ENCODE results near the gene PRR35. TPM values are rescaled to one million over a fixed set of nuclear protein-coding genes. Genes with fewer than 3 reads are reported as not detected.

Gene PRR35
- total RNA-seq, 1 experiment from 2014 or later: not detected

GRCh38 chr16:608019-608418, 47.8 kb downstream of the PRR35 start:
- no peaks in the 10 kb centered on the region; the same call in 1 of the 2 replicates for H3K36me3 ChIP-seq (ENCODE audit: insufficient read depth, low read length)
- no peak overlapping the region for H3K4me2 ChIP-seq (ENCODE audit: low read depth, low read length, poor library complexity, severe bottlenecking)
- H3K9me3 ChIP-seq (ENCODE audit: low read length): peaks cover 6% of the 10 kb centered on the region; the same call in 1 of the 2 replicates
- no peaks in the 10 kb centered on the region for H3K27me3 ChIP-seq (ENCODE audit: low read length)
- H3K4me1 ChIP-seq (ENCODE audit: low read length): no peaks in the 10 kb centered on the region
- H3K9me2 ChIP-seq (replicated peaks; ENCODE audit: insufficient read depth, low read length): no peaks in the 10 kb centered on the region
- no peaks in the 10 kb centered on the region for H3K79me2 ChIP-seq (ENCODE audit: low read length)
- no peak overlapping the region for H3K9ac ChIP-seq (ENCODE audit: low read length)
- no peak overlapping the region for H2AFZ ChIP-seq (ENCODE audit: low read length)
- peak; percentile 15 for DNase-seq
- H4K20me1 ChIP-seq (ENCODE audit: insufficient read depth, low read depth, low read length): no peaks in the 10 kb centered on the region
- H3K27ac ChIP-seq (ENCODE audit: low read length): no peak overlapping the region
- no peak overlapping the region for H3K4me3 ChIP-seq (ENCODE audit: low read length)

- no peak overlapping the region for H2AFZ ChIP-seq (ENCODE audit: low read length)
- no peak overlapping the region for H3K4me2 ChIP-seq (ENCODE audit: low read depth, low read length, poor library complexity, severe bottlenecking)
- no peaks in the 10 kb centered on the region for H3K9me2 ChIP-seq (replicated peaks; ENCODE audit: insufficient read depth, low read length)
- H3K27me3 ChIP-seq (ENCODE audit: low read length): no peaks in the 10 kb centered on the region
- no peaks in the 10 kb centered on the region; the same call in 1 of the 2 replicates for H3K36me3 ChIP-seq (ENCODE audit: insufficient read depth, low read length)
- H3K27ac ChIP-seq (ENCODE audit: low read length): no peak overlapping the region
- no peak overlapping the region for H3K9ac ChIP-seq (ENCODE audit: low read length)
- DNase-seq: no peak
- no peak overlapping the region for H3K4me3 ChIP-seq (ENCODE audit: low read length)
- no peaks in the 10 kb centered on the region for H3K79me2 ChIP-seq (ENCODE audit: low read length)
- H3K9me3 ChIP-seq (ENCODE audit: low read length): peaks cover 6% of the 10 kb centered on the region; the same call in 1 of the 2 replicates
- no peaks in the 10 kb centered on the region for H4K20me1 ChIP-seq (ENCODE audit: insufficient read depth, low read depth, low read length)
- no peaks in the 10 kb centered on the region for H3K4me1 ChIP-seq (ENCODE audit: low read length)
Measured at GRCh38 chr16:609316-609715, 49.1 kb downstream of the PRR35 start.

GRCh38 chr16:609984-610383, 49.8 kb downstream of the PRR35 start:
- no peak for DNase-seq
- H4K20me1 ChIP-seq (ENCODE audit: insufficient read depth, low read depth, low read length): no peaks in the 10 kb centered on the region
- no peaks in the 10 kb centered on the region for H3K79me2 ChIP-seq (ENCODE audit: low read length)
- H3K9ac ChIP-seq (ENCODE audit: low read length): no peak overlapping the region
- peaks cover 6% of the 10 kb centered on the region; the same call in 1 of the 2 replicates for H3K9me3 ChIP-seq (ENCODE audit: low read length)
- H3K9me2 ChIP-seq (replicated peaks; ENCODE audit: insufficient read depth, low read length): no peaks in the 10 kb centered on the region
- H2AFZ ChIP-seq (ENCODE audit: low read length): no peak overlapping the region
- H3K36me3 ChIP-seq (ENCODE audit: insufficient read depth, low read length): no peaks in the 10 kb centered on the region; the same call in 1 of the 2 replicates
- H3K4me2 ChIP-seq (ENCODE audit: low read depth, low read length, poor library complexity, severe bottlenecking): no peak overlapping the region
- no peaks in the 10 kb centered on the region for H3K27me3 ChIP-seq (ENCODE audit: low read length)
- no peaks in the 10 kb centered on the region for H3K4me1 ChIP-seq (ENCODE audit: low read length)
- H3K4me3 ChIP-seq (ENCODE audit: low read length): no peak overlapping the region
- no peak overlapping the region for H3K27ac ChIP-seq (ENCODE audit: low read length)

- Histone ChIP-seq H3K36me3 (ENCODE audit: insufficient read depth, low read length) (no peaks in the 10 kb centered on the region), H3K9me2 (replicated peaks; ENCODE audit: insufficient read depth, low read length) (no peaks in the 10 kb centered on the region), H3K4me1 (ENCODE audit: low read length) (no peaks in the 10 kb centered on the region), H2AFZ (ENCODE audit: low read length) (no peak overlapping the region), H4K20me1 (ENCODE audit: insufficient read depth, low read depth, low read length) (no peaks in the 10 kb centered on the region), H3K4me2 (ENCODE audit: low read depth, low read length, poor library complexity, severe bottlenecking) (no peak overlapping the region), H3K79me2 (ENCODE audit: low read length) (no peaks in the 10 kb centered on the region), H3K4me3 (ENCODE audit: low read length) (no peak overlapping the region), H3K27ac (ENCODE audit: low read length) (no peak overlapping the region), H3K27me3 (ENCODE audit: low read length) (no peaks in the 10 kb centered on the region), H3K9me3 (ENCODE audit: low read length) (0 out of 2 replicates have a peak, but pooled peaks cover under 1% of the 10 kb centered on the region), H3K9ac (ENCODE audit: low read length) (no peak overlapping the region)
- DNase-seq: peak; percentile 64
Measured at GRCh38 chr16:610513-611381, 50.6 kb downstream of the PRR35 start.

DNA sequence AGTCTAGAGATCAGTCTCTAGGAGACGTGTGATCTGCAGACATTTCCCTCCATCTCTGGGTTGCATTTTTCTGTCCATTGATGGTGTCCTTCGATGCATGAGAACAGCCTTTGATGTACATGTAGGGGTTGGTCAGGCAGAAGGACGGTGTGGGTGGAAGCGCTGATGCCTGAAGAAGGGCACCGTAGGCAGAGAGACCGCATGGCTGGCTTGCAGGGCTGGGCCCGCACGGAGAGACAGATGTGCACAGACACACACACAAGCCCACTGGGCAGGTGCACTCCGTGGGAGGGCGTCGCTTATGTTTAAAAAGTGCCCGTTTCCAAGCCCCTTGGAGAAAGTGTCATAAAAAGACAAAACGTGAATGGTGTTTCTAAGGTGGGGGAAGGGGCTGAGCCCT, 54.9 kb downstream of the PRR35 start:
- Histone ChIP-seq H3K27me3 (ENCODE audit: low read length) (no peaks in the 10 kb centered on the region), H3K27ac (ENCODE audit: low read length) (no peak overlapping the region), H3K9me2 (replicated peaks; ENCODE audit: insufficient read depth, low read length) (no peaks in the 10 kb centered on the region), H4K20me1 (ENCODE audit: insufficient read depth, low read depth, low read length) (no peaks in the 10 kb centered on the region), H2AFZ (ENCODE audit: low read length) (no peak overlapping the region), H3K4me2 (ENCODE audit: low read depth, low read length, poor library complexity, severe bottlenecking) (no peak overlapping the region), H3K4me1 (ENCODE audit: low read length) (no peaks in the 10 kb centered on the region), H3K4me3 (ENCODE audit: low read length) (no peak overlapping the region), H3K79me2 (ENCODE audit: low read length) (no peaks in the 10 kb centered on the region), H3K9ac (ENCODE audit: low read length) (no peak overlapping the region), H3K36me3 (ENCODE audit: insufficient read depth, low read length) (no peaks in the 10 kb centered on the region), H3K9me3 (ENCODE audit: low read length) (no peaks in the 10 kb centered on the region)
- DNase-seq: no peak

Small RNA genes lying within 50 kb of the gene (small RNA-seq; reads per million reads assigned to genes)
- gene MIR3176 (0.36 reads per million), gene MIR5587 (not detected), gene Z98883.1 (not detected)

Other genes with a start within 250 kb of the PRR35 start
- 14.6 and 46.4 TPM in 2 replicates for gene AXIN1, start 207.7 kb upstream of the PRR35 start, total RNA-seq (2014; rRNA removed; shearing (Covaris generic); ENCODE audit: low replicate concordance)
- gene MRPL28, start 189.9 kb upstream of the PRR35 start, total RNA-seq (2014; rRNA removed; shearing (Covaris generic); ENCODE audit: low replicate concordance): 38.1 and 103 TPM in 2 replicates
- 50.0 and 58.1 TPM in 2 replicates for gene PGAP6, start 178.4 kb upstream of the PRR35 start, total RNA-seq (2014; rRNA removed; shearing (Covaris generic); ENCODE audit: low replicate concordance)
- gene NME4, start 163.2 kb upstream of the PRR35 start, total RNA-seq (2014; rRNA removed; shearing (Covaris generic); ENCODE audit: low replicate concordance): 102 and 190 TPM in 2 replicates
- gene DECR2, start 158.5 kb upstream of the PRR35 start, total RNA-seq (2014; rRNA removed; shearing (Covaris generic); ENCODE audit: low replicate concordance): 5.3 and 10.4 TPM in 2 replicates
- gene RAB11FIP3, start 134.7 kb upstream of the PRR35 start, total RNA-seq (2014; rRNA removed; shearing (Covaris generic); ENCODE audit: low replicate concordance): 6.0 and 17.2 TPM in 2 replicates
- 26.7 and 51.3 TPM in 2 replicates for gene CAPN15, start 32.7 kb upstream of the PRR35 start, total RNA-seq (2014; rRNA removed; shearing (Covaris generic); ENCODE audit: low replicate concordance)
- 3.7 and 5.9 TPM in 2 replicates for gene NHLRC4, start 6.6 kb downstream of the PRR35 start, total RNA-seq (2014; rRNA removed; shearing (Covaris generic); ENCODE audit: low replicate concordance)
- 35.7 and 64.3 TPM in 2 replicates for gene PIGQ, start 9.6 kb downstream of the PRR35 start, total RNA-seq (2014; rRNA removed; shearing (Covaris generic); ENCODE audit: low replicate concordance)
- gene RAB40C, start 29.7 kb downstream of the PRR35 start, total RNA-seq (2014; rRNA removed; shearing (Covaris generic); ENCODE audit: low replicate concordance): 5.9 and 11.3 TPM in 2 replicates
- gene WFIKKN1, start 70.6 kb downstream of the PRR35 start, total RNA-seq (2014; rRNA removed; shearing (Covaris generic); ENCODE audit: low replicate concordance): 0.22 TPM in 1 of 2 replicates, not detected in the other
- 149 and 293 TPM in 2 replicates for gene METTL26, start 75.9 kb downstream of the PRR35 start, total RNA-seq (2014; rRNA removed; shearing (Covaris generic); ENCODE audit: low replicate concordance)
- 41.7 and 137 TPM in 2 replicates for gene MCRIP2, start 81.4 kb downstream of the PRR35 start, total RNA-seq (2014; rRNA removed; shearing (Covaris generic); ENCODE audit: low replicate concordance)
- 37.2 and 55.2 TPM in 2 replicates for gene WDR90, start 89.0 kb downstream of the PRR35 start, total RNA-seq (2014; rRNA removed; shearing (Covaris generic); ENCODE audit: low replicate concordance)
- 73.8 and 114 TPM in 2 replicates for gene RHOT2, start 107.7 kb downstream of the PRR35 start, total RNA-seq (2014; rRNA removed; shearing (Covaris generic); ENCODE audit: low replicate concordance)
- 3.6 and 15.2 TPM in 2 replicates for gene RHBDL1, start 115.3 kb downstream of the PRR35 start, total RNA-seq (2014; rRNA removed; shearing (Covaris generic); ENCODE audit: low replicate concordance)
- 142 and 145 TPM in 2 replicates for gene STUB1, start 120.0 kb downstream of the PRR35 start, total RNA-seq (2014; rRNA removed; shearing (Covaris generic); ENCODE audit: low replicate concordance)
- gene JMJD8, start 123.9 kb downstream of the PRR35 start, total RNA-seq (2014; rRNA removed; shearing (Covaris generic); ENCODE audit: low replicate concordance): 27.6 and 28.1 TPM in 2 replicates
- gene WDR24, start 130.0 kb downstream of the PRR35 start, total RNA-seq (2014; rRNA removed; shearing (Covaris generic); ENCODE audit: low replicate concordance): 4.5 and 8.2 TPM in 2 replicates
- 0.48 and 2.1 TPM in 2 replicates for gene FBXL16, start 145.4 kb downstream of the PRR35 start, total RNA-seq (2014; rRNA removed; shearing (Covaris generic); ENCODE audit: low replicate concordance)
- 25.2 and 132 TPM in 2 replicates for gene METRN, start 154.7 kb downstream of the PRR35 start, total RNA-seq (2014; rRNA removed; shearing (Covaris generic); ENCODE audit: low replicate concordance)
- 19.8 and 53.3 TPM in 2 replicates for gene ANTKMT, start 160.8 kb downstream of the PRR35 start, total RNA-seq (2014; rRNA removed; shearing (Covaris generic); ENCODE audit: low replicate concordance)
- gene CCDC78, start 166.0 kb downstream of the PRR35 start, total RNA-seq (2014; rRNA removed; shearing (Covaris generic); ENCODE audit: low replicate concordance): 29.4 and 110 TPM in 2 replicates
- gene HAGHL, start 166.7 kb downstream of the PRR35 start, total RNA-seq (2014; rRNA removed; shearing (Covaris generic); ENCODE audit: low replicate concordance): 57.4 and 159 TPM in 2 replicates
- gene CIAO3, start 180.6 kb downstream of the PRR35 start, total RNA-seq (2014; rRNA removed; shearing (Covaris generic); ENCODE audit: low replicate concordance): 32.1 and 77.4 TPM in 2 replicates
- 0.47 TPM in 1 of 2 replicates, not detected in the other for gene MSLN, start 200.3 kb downstream of the PRR35 start, total RNA-seq (2014; rRNA removed; shearing (Covaris generic); ENCODE audit: low replicate concordance)
- 26.6 and 61.1 TPM in 2 replicates for gene RPUSD1, start 228.0 kb downstream of the PRR35 start, total RNA-seq (2014; rRNA removed; shearing (Covaris generic); ENCODE audit: low replicate concordance)
- gene CHTF18, start 228.2 kb downstream of the PRR35 start, total RNA-seq (2014; rRNA removed; shearing (Covaris generic); ENCODE audit: low replicate concordance): 7.9 and 35.2 TPM in 2 replicates
- not detected in 2 replicates for gene GNG13, start 240.3 kb downstream of the PRR35 start, total RNA-seq (2014; rRNA removed; shearing (Covaris generic); ENCODE audit: low replicate concordance)